HG03064 (cell line): Measurements from ENCODE around the gene AHNAK2.
"Not testable (repeated sequence)": the region's sequence is repeated elsewhere in the genome, so short reads cannot be mapped to it uniquely, and the experiment has no call there.

ENCODE experiments used
- ATAC-seq: cut with Tn5 transposase; IDR thresholded peaks from one replicate; pipeline ENCODE4 v1.9.1; 2021; ENCODE audit warnings: low read depth; ENCODE audit not compliant: unreplicated experiment

Gene AHNAK2

GRCh38 chr14:104890292-104890691 is 87.9 kb downstream of the AHNAK2 start:
- not testable (repeated sequence) for ATAC-seq

GRCh38 chr14:104889375-104889757 is 88.8 kb downstream of the AHNAK2 start:
- no peak for ATAC-seq

- ATAC-seq, result no peak
Measured at GRCh38 chr14:104888489-104889374, 89.4 kb downstream of the AHNAK2 start.

GRCh38 chr14:104887623-104888488 is 90.3 kb downstream of the AHNAK2 start:
- no peak for ATAC-seq
